ENCODE data around the gene PMVK. TPM values are rescaled to one million over a fixed set of nuclear protein-coding genes. Genes with fewer than 3 reads are reported as not detected.

PMVK gene
- total and polyA plus RNA-seq, 10 of the 15 experiments (the other 5 are each of a cell fraction or from before 2014, with no cell fraction given) = 6.0 to 121 (median 49.4) TPM

DNA sequence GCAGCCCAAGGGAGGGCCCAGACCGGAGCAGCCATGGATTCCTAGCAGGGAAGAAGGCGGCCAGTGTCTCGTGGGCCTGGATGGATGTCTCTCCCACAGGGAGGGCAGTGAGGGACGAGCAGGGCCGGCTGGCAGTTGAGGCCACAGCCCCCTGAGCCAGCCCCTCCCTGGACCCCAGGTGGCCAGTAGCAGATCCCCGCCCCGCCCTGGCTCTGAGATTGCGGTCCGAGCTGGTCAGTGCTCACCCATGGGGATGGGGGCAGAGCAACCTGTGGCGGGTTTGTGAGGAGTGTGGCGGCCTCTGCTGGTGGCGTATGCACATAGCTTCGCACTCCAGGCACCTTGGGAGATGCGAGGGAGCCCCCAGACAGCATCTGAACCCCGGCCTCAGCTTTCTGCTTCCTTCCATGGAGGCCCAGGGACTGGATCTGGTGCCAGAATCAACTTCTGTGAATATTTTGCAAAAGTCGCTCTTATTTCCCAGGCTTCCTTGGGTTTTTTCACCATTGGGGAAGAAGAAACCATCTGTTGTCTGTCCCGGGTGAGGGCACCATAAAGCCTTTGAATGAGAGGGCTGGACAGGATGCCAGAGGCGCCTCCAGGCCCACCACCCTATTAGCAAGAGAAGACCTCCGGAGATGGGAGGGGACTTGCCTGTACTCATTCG is 58.0 kb downstream of the PMVK start (continued):
- TF ChIP-seq, protein P1, sequence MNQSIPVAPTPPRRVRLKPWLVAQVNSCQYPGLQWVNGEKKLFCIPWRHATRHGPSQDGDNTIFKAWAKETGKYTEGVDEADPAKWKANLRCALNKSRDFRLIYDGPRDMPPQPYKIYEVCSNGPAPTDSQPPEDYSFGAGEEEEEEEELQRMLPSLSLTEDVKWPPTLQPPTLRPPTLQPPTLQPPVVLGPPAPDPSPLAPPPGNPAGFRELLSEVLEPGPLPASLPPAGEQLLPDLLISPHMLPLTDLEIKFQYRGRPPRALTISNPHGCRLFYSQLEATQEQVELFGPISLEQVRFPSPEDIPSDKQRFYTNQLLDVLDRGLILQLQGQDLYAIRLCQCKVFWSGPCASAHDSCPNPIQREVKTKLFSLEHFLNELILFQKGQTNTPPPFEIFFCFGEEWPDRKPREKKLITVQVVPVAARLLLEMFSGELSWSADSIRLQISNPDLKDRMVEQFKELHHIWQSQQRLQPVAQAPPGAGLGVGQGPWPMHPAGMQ (IDR thresholded peaks at IDR 0.05; ENCODE audit: borderline replicate concordance) = no peak
- TF ChIP-seq SMC3 (IDR thresholded peaks at IDR 0.05; ENCODE audit: borderline replicate concordance, low read length) (peak; percentile 97), SUZ12 (IDR thresholded peaks at IDR 0.05; ENCODE audit: unreplicated experiment) (no peak), JUNB (IDR thresholded peaks at IDR 0.05) (no peak), HCFC1 (IDR thresholded peaks at IDR 0.05; ENCODE audit: low read length) (no peak), YBX1 (IDR thresholded peaks at IDR 0.05) (no peak), GABPA (IDR thresholded peaks at IDR 0.05; ENCODE audit: low read depth) (no peak), MEF2B (IDR thresholded peaks at IDR 0.05; ENCODE audit: partially characterized antibody, poor library complexity, severe bottlenecking) (no peak), RELA (IDR thresholded peaks at IDR 0.05; ENCODE audit: borderline replicate concordance, partially characterized antibody) (no peak), HDGF (IDR thresholded peaks at IDR 0.05) (no peak), RUNX3 (IDR thresholded peaks at IDR 0.05; ENCODE audit: low read length) (peak; percentile 60), POLR2AphosphoS2 (IDR thresholded peaks at IDR 0.05; ENCODE audit: low read depth, low read length) (no peak), SMAD5 (IDR thresholded peaks at IDR 0.05; ENCODE audit: low read depth) (no peak), CEBPB (IDR thresholded peaks at IDR 0.05; ENCODE audit: borderline replicate concordance in 1 of 2, low read depth in 2 of 2, low read length in 2 of 2) (no peak), NFYB (IDR thresholded peaks at IDR 0.05; ENCODE audit: insufficient read depth, low read depth, low read length) (no peak)
- TF ChIP-seq, protein P2, sequence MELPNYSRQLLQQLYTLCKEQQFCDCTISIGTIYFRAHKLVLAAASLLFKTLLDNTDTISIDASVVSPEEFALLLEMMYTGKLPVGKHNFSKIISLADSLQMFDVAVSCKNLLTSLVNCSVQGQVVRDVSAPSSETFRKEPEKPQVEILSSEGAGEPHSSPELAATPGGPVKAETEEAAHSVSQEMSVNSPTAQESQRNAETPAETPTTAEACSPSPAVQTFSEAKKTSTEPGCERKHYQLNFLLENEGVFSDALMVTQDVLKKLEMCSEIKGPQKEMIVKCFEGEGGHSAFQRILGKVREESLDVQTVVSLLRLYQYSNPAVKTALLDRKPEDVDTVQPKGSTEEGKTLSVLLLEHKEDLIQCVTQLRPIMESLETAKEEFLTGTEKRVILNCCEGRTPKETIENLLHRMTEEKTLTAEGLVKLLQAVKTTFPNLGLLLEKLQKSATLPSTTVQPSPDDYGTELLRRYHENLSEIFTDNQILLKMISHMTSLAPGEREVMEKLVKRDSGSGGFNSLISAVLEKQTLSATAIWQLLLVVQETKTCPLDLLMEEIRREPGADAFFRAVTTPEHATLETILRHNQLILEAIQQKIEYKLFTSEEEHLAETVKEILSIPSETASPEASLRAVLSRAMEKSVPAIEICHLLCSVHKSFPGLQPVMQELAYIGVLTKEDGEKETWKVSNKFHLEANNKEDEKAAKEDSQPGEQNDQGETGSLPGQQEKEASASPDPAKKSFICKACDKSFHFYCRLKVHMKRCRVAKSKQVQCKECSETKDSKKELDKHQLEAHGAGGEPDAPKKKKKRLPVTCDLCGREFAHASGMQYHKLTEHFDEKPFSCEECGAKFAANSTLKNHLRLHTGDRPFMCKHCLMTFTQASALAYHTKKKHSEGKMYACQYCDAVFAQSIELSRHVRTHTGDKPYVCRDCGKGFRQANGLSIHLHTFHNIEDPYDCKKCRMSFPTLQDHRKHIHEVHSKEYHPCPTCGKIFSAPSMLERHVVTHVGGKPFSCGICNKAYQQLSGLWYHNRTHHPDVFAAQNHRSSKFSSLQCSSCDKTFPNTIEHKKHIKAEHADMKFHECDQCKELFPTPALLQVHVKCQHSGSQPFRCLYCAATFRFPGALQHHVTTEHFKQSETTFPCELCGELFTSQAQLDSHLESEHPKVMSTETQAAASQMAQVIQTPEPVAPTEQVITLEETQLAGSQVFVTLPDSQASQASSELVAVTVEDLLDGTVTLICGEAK (IDR thresholded peaks at IDR 0.05; ENCODE audit: borderline replicate concordance) = no peak
- TF ChIP-seq, protein P3, sequence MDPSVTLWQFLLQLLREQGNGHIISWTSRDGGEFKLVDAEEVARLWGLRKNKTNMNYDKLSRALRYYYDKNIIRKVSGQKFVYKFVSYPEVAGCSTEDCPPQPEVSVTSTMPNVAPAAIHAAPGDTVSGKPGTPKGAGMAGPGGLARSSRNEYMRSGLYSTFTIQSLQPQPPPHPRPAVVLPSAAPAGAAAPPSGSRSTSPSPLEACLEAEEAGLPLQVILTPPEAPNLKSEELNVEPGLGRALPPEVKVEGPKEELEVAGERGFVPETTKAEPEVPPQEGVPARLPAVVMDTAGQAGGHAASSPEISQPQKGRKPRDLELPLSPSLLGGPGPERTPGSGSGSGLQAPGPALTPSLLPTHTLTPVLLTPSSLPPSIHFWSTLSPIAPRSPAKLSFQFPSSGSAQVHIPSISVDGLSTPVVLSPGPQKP (IDR thresholded peaks at IDR 0.05; ENCODE audit: low read depth, low read length) = no peak
- TF ChIP-seq, protein P4, sequence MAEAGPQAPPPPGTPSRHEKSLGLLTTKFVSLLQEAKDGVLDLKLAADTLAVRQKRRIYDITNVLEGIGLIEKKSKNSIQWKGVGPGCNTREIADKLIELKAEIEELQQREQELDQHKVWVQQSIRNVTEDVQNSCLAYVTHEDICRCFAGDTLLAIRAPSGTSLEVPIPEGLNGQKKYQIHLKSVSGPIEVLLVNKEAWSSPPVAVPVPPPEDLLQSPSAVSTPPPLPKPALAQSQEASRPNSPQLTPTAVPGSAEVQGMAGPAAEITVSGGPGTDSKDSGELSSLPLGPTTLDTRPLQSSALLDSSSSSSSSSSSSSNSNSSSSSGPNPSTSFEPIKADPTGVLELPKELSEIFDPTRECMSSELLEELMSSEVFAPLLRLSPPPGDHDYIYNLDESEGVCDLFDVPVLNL (IDR thresholded peaks at IDR 0.05; ENCODE audit: low read depth, low read length) = no peak
- TF ChIP-seq, protein P5, sequence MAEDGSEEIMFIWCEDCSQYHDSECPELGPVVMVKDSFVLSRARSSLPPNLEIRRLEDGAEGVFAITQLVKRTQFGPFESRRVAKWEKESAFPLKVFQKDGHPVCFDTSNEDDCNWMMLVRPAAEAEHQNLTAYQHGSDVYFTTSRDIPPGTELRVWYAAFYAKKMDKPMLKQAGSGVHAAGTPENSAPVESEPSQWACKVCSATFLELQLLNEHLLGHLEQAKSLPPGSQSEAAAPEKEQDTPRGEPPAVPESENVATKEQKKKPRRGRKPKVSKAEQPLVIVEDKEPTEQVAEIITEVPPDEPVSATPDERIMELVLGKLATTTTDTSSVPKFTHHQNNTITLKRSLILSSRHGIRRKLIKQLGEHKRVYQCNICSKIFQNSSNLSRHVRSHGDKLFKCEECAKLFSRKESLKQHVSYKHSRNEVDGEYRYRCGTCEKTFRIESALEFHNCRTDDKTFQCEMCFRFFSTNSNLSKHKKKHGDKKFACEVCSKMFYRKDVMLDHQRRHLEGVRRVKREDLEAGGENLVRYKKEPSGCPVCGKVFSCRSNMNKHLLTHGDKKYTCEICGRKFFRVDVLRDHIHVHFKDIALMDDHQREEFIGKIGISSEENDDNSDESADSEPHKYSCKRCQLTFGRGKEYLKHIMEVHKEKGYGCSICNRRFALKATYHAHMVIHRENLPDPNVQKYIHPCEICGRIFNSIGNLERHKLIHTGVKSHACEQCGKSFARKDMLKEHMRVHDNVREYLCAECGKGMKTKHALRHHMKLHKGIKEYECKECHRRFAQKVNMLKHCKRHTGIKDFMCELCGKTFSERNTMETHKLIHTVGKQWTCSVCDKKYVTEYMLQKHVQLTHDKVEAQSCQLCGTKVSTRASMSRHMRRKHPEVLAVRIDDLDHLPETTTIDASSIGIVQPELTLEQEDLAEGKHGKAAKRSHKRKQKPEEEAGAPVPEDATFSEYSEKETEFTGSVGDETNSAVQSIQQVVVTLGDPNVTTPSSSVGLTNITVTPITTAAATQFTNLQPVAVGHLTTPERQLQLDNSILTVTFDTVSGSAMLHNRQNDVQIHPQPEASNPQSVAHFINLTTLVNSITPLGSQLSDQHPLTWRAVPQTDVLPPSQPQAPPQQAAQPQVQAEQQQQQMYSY (CRISPR knock-in tag; IDR thresholded peaks at IDR 0.05) = no peak
